Naive thymus-derived CD8-positive, alpha-beta T cell (primary cell): Measurements from ENCODE around the gene ATP9A. TPM values are rescaled to one million over a fixed set of nuclear protein-coding genes. Genes with fewer than 3 reads are reported as not detected.

ENCODE experiments used
- ATAC-seq, 2 donors: fragments of 150-1000 bp; cut with Tn5 transposase in 1 of 2; sonication (Bioruptor Pico), chemical (Tn5 transposase) in 1 of 2; 1 replicate in 1 of 2; 2 replicates in 1 of 2; pipeline ENCODE4 v1.10.0; 2021; ENCODE audit warnings: mild to moderate bottlenecking in 2 of 2, moderate library complexity in 2 of 2
- POLR2A ChIA-PET: fragments of 350-600 bp; sonication (Branson Sonifier 250); formaldehyde crosslinking; loops from one replicate; lab custom pipeline; 2021; ENCODE audit warnings: antibody characterized with exemption; lab: Charles Lee
- DNase-seq, 10 donors: peaks; one replicate each; pipeline versions ENCODE4 v3.0.0 to v3.0.0-alpha.2; 2020 to 2022
- H3K27ac Mint-ChIP-seq, 10 donors: one replicate each; pipeline ENCODE4 v1.8.0; 2020 to 2022; ENCODE audit warnings: mild to moderate bottlenecking in 10 of 10, mixed read lengths in 10 of 10, moderate library complexity in 4 of 10, inconsistent platforms in 1 of 10
- H3K27me3 Mint-ChIP-seq, 5 donors: one replicate each; pipeline ENCODE4 v1.8.0; 2021 to 2022; ENCODE audit warnings: mixed read lengths in 5 of 5
- H3K36me3 Mint-ChIP-seq, 3 donors: one replicate each; pipeline ENCODE4 v1.8.0; 2020 to 2022; ENCODE audit warnings: mixed read lengths in 3 of 3, mild to moderate bottlenecking in 2 of 3, inconsistent platforms in 1 of 3
- H3K4me1 Mint-ChIP-seq, 4 donors: one replicate each; pipeline ENCODE4 v1.8.0; 2021 to 2022; ENCODE audit warnings: mixed read lengths in 4 of 4
- H3K4me3 Mint-ChIP-seq, 10 donors: one replicate each; pipeline ENCODE4 v1.8.0; 2020 to 2022; ENCODE audit warnings: mild to moderate bottlenecking in 10 of 10, mixed read lengths in 10 of 10, moderate library complexity in 6 of 10, inconsistent platforms in 1 of 10
- H3K9me3 Mint-ChIP-seq, 9 donors: one replicate each; pipeline ENCODE4 v1.8.0; 2020 to 2022; ENCODE audit warnings: mixed read lengths in 9 of 9, mild to moderate bottlenecking in 3 of 9, inconsistent platforms in 1 of 9, moderate library complexity in 1 of 9
- polyA plus RNA-seq, 3 donors: library from polyadenylated mRNA; unstranded; fragments of 300-500 nt; fragmentation: Illumina TruSeq; gene quantifications; one replicate each; pipeline ENCODE4 v1.2.3, GENCODE V29; 2021
- total RNA-seq, 8 experiments: library from RNA in 2 of 8; stranded (reverse) in 2 of 8; gene quantifications; one replicate each; pipeline ENCODE4 v1.2.3 and lab custom pipeline; 2021 to 2026

The ATP9A gene
- total and polyA plus RNA-seq, 5 experiments from 2014 or later = 0.08 to 0.19 TPM; not detected in 3

GRCh38 chr20:51643390-51643789 is 124.8 kb downstream of the ATP9A start:
- no peak overlapping the region for H3K4me3 Mint-ChIP-seq
- peaks cover 0 to 4% (median 0%) of the 10 kb centered on the region in 5 donors for H3K27me3 Mint-ChIP-seq
- H3K36me3 Mint-ChIP-seq = no peaks in the 10 kb centered on the region
- H3K27ac Mint-ChIP-seq = peak overlapping the region in 2 of 10 donors; percentile 7 to 15
- POLR2A ChIA-PET = interaction anchor here (0.6 kb wide), 1 partner anchor 12 kb away, joined by 3 read pairs; no protein-coding TSS in a partner anchor
- no peaks in the 10 kb centered on the region for H3K9me3 Mint-ChIP-seq
- ATAC-seq (no peak), DNase-seq (no peak)
- H3K4me1 Mint-ChIP-seq = peaks cover 0 to 4% (median under 1%) of the 10 kb centered on the region in 4 donors

- H3K4me3 Mint-ChIP-seq = no peak overlapping the region
- H3K27ac Mint-ChIP-seq = no peak overlapping the region
- POLR2A ChIA-PET = no interaction called here
Observed at GRCh38 chr20:51641866-51642265, 126.3 kb downstream of the ATP9A start.

GRCh38 chr20:51640743-51641142 is 127.4 kb downstream of the ATP9A start:
- H3K4me1 Mint-ChIP-seq = peaks cover 0 to 4% (median under 1%) of the 10 kb centered on the region in 4 donors
- no peaks in the 10 kb centered on the region for H3K9me3 Mint-ChIP-seq
- DNase-seq (no peak), ATAC-seq (no peak)
- H3K27ac Mint-ChIP-seq = no peak overlapping the region
- POLR2A ChIA-PET = no interaction called here
- no peak overlapping the region for H3K4me3 Mint-ChIP-seq
- H3K27me3 Mint-ChIP-seq = peaks cover 0 to 4% (median 0%) of the 10 kb centered on the region in 5 donors
- H3K36me3 Mint-ChIP-seq = no peaks in the 10 kb centered on the region

More at GRCh38 chr20:51641866-51642265, 126.3 kb downstream of the ATP9A start:
- Mint-ChIP-seq H3K27me3 (peaks cover 0 to 4% (median 0%) of the 10 kb centered on the region in 5 donors), H3K9me3 (no peaks in the 10 kb centered on the region), H3K4me1 (peaks cover 0 to 4% (median under 1%) of the 10 kb centered on the region in 4 donors), H3K36me3 (no peaks in the 10 kb centered on the region)
- DNase-seq (no peak), ATAC-seq (no peak)

GRCh38 chr20:51639206-51639832 is 128.9 kb downstream of the ATP9A start:
- Mint-ChIP-seq H3K4me1 (peaks cover 0 to 4% (median under 1%) of the 10 kb centered on the region in 4 donors), H3K4me3 (no peak overlapping the region), H3K36me3 (no peaks in the 10 kb centered on the region), H3K27ac (peak overlapping the region in 4 of 10 donors; percentile 6 to 52 (median 39)), H3K9me3 (no peaks in the 10 kb centered on the region), H3K27me3 (peaks cover 0 to 8% (median 2%) of the 10 kb centered on the region in 5 donors)
- POLR2A ChIA-PET = no interaction called here
- DNase-seq = peak in 9 of 10 donors; percentile 4 to 67 (median 24)
- no peak for ATAC-seq

GRCh38 chr20:51637241-51637640 is 130.9 kb downstream of the ATP9A start:
- Mint-ChIP-seq H3K27ac (no peak overlapping the region), H3K9me3 (no peaks in the 10 kb centered on the region), H3K36me3 (no peaks in the 10 kb centered on the region), H3K4me3 (no peak overlapping the region), H3K27me3 (peaks cover 2 to 12% (median 8%) of the 10 kb centered on the region in 5 donors), H3K4me1 (peaks cover 0 to 4% (median 2%) of the 10 kb centered on the region in 4 donors)
- POLR2A ChIA-PET = no interaction called here
- ATAC-seq = no peak
- DNase-seq = no peak

- ATAC-seq (no peak), DNase-seq (no peak)
- H3K9me3 Mint-ChIP-seq = no peaks in the 10 kb centered on the region
Observed at GRCh38 chr20:51636123-51636522, 132.1 kb downstream of the ATP9A start.

GRCh38 chr20:51635680-51636079 is 132.5 kb downstream of the ATP9A start:
- ATAC-seq = no peak
- H3K9me3 Mint-ChIP-seq = no peaks in the 10 kb centered on the region
- POLR2A ChIA-PET = no interaction called here
- no peak for DNase-seq
- H3K36me3 Mint-ChIP-seq = no peaks in the 10 kb centered on the region
- peaks cover 4 to 16% (median 8%) of the 10 kb centered on the region in 4 donors for H3K4me1 Mint-ChIP-seq
- peaks cover 8 to 22% (median 18%) of the 10 kb centered on the region in 5 donors for H3K27me3 Mint-ChIP-seq
- H3K27ac Mint-ChIP-seq = peak overlapping the region in 2 of 10 donors; percentile 18 to 91
- H3K4me3 Mint-ChIP-seq = no peak overlapping the region

More at GRCh38 chr20:51636123-51636522, 132.1 kb downstream of the ATP9A start:
- Mint-ChIP-seq H3K27me3 (peaks cover 5 to 19% (median 14%) of the 10 kb centered on the region in 5 donors), H3K4me3 (no peak overlapping the region), H3K27ac (peak overlapping the region in 1 of 10 donors; percentile 18), H3K4me1 (peaks cover under 1 to 12% (median 5%) of the 10 kb centered on the region in 4 donors), H3K36me3 (no peaks in the 10 kb centered on the region)
- POLR2A ChIA-PET = no interaction called here

GRCh38 chr20:51634877-51635276 is 133.3 kb downstream of the ATP9A start:
- no peak overlapping the region for H3K27ac Mint-ChIP-seq
- H3K4me3 Mint-ChIP-seq = no peak overlapping the region
- no peaks in the 10 kb centered on the region for H3K36me3 Mint-ChIP-seq
- no peaks in the 10 kb centered on the region for H3K9me3 Mint-ChIP-seq
- ATAC-seq (no peak), DNase-seq (no peak)
- POLR2A ChIA-PET = no interaction called here
- peaks cover 10 to 25% (median 21%) of the 10 kb centered on the region in 5 donors for H3K27me3 Mint-ChIP-seq
- H3K4me1 Mint-ChIP-seq = peaks cover 4 to 22% (median 8%) of the 10 kb centered on the region in 4 donors

GRCh38 chr20:51634257-51634656 is 133.9 kb downstream of the ATP9A start:
- Mint-ChIP-seq H3K4me1 (peaks cover 1 to 28% (median 8%) of the 10 kb centered on the region in 4 donors), H3K27me3 (peaks cover 10 to 28% (median 21%) of the 10 kb centered on the region in 5 donors), H3K27ac (no peak overlapping the region), H3K36me3 (no peaks in the 10 kb centered on the region), H3K4me3 (no peak overlapping the region), H3K9me3 (no peaks in the 10 kb centered on the region)
- DNase-seq = no peak
- ATAC-seq = no peak
- POLR2A ChIA-PET = no interaction called here

GRCh38 chr20:51633430-51633829 is 134.8 kb downstream of the ATP9A start:
- H3K4me3 Mint-ChIP-seq = no peak overlapping the region
- ATAC-seq (no peak), DNase-seq (no peak)
- peaks cover 0 to 31% (median 8%) of the 10 kb centered on the region in 4 donors for H3K4me1 Mint-ChIP-seq
- peak overlapping the region in 1 of 10 donors; percentile 56 for H3K27ac Mint-ChIP-seq
- peaks cover 10 to 28% (median 22%) of the 10 kb centered on the region in 5 donors for H3K27me3 Mint-ChIP-seq
- no peaks in the 10 kb centered on the region for H3K36me3 Mint-ChIP-seq
- POLR2A ChIA-PET = no interaction called here
- no peaks in the 10 kb centered on the region for H3K9me3 Mint-ChIP-seq

- H3K27me3 Mint-ChIP-seq = peaks cover 10 to 28% (median 22%) of the 10 kb centered on the region in 5 donors
- POLR2A ChIA-PET = interaction anchor here (0.6 kb wide), 1 partner anchor 12 kb away, joined by 3 read pairs; no protein-coding TSS in a partner anchor
- H3K36me3 Mint-ChIP-seq = no peaks in the 10 kb centered on the region
- ATAC-seq (no peak), DNase-seq (no peak)
- peaks cover 0 to 31% (median 8%) of the 10 kb centered on the region in 4 donors for H3K4me1 Mint-ChIP-seq
- H3K9me3 Mint-ChIP-seq = no peaks in the 10 kb centered on the region
- no peak overlapping the region for H3K27ac Mint-ChIP-seq
- peak overlapping the region in 1 of 10 donors; percentile 36 for H3K4me3 Mint-ChIP-seq
Observed at GRCh38 chr20:51631953-51632352, 136.2 kb downstream of the ATP9A start.

- POLR2A ChIA-PET = interaction anchor here (0.6 kb wide), 1 partner anchor 13 kb away, joined by 3 read pairs; no protein-coding TSS in a partner anchor
- Mint-ChIP-seq H3K9me3 (no peaks in the 10 kb centered on the region), H3K27me3 (peaks cover 10 to 28% (median 22%) of the 10 kb centered on the region in 5 donors), H3K4me1 (peaks cover 0 to 31% (median 8%) of the 10 kb centered on the region in 4 donors), H3K36me3 (no peaks in the 10 kb centered on the region), H3K27ac (peak overlapping the region in 1 of 10 donors; percentile 27), H3K4me3 (peak overlapping the region in 1 of 10 donors; percentile 36)
- no peak for DNase-seq
- no peak for ATAC-seq
Observed at GRCh38 chr20:51631011-51631950, 136.9 kb downstream of the ATP9A start.
